Bronchial epithelial cell (primary cell): ENCODE results near the gene TSPAN32. TPM values are rescaled to one million over a fixed set of nuclear protein-coding genes. Genes with fewer than 3 reads are reported as not detected.

Source experiments
- DNase-seq: peaks from one replicate; pipeline ENCODE4 v3.0.0-alpha.2; 2010; ENCODE audit warnings: low read depth
- FAIRE-seq: peaks from 2 replicates; lab custom pipeline; 2011; peaks lifted over from hg19 to GRCh38; lab: Jason Lieb, UNC
- H3K27me3 ChIP-seq: 2 replicates; pipeline ENCODE4 v1.5.1; 2011; ENCODE audit warnings: low read length; ENCODE audit not compliant: control insufficient read depth, insufficient read depth
- H3K36me3 ChIP-seq: 2 replicates; pipeline ENCODE4 v1.5.1; 2011; ENCODE audit warnings: low read length; ENCODE audit not compliant: control insufficient read depth, insufficient read depth
- H3K4me3 ChIP-seq: 2 replicates; pipeline ENCODE4 v1.5.1; 2011; ENCODE audit warnings: mild to moderate bottlenecking, low read depth, low read length, control low read depth
- CTCF ChIP-seq: IDR thresholded peaks from 2 replicates; pipeline ENCODE4 v1.5.1; 2011; ENCODE audit warnings: mild to moderate bottlenecking, moderate library complexity, low read length, control low read depth, inconsistent platforms; ENCODE audit not compliant: insufficient read depth, severe bottlenecking
- total RNA-seq: library from RNA; depleted of rRNA; stranded (reverse); fragments of >200 nt; gene quantifications from 2 replicates; pipeline ENCODE4 v1.2.1, GENCODE V29; 2014

Gene TSPAN32
- total RNA-seq, 1 donor from 2014 or later = not detected

GRCh38 chr11:2304506-2305139 lies 2.8 kb downstream of the TSPAN32 start:
- FAIRE-seq (no peak), DNase-seq (no peak)
- Histone ChIP-seq H3K27me3 (no peaks in the 10 kb centered on the region), H3K4me3 (no peak overlapping the region), H3K36me3 (no peaks in the 10 kb centered on the region)
- TF ChIP-seq CTCF = no peak

GRCh38 chr11:2305140-2305778 lies 3.4 kb downstream of the TSPAN32 start:
- no peaks in the 10 kb centered on the region for H3K27me3 ChIP-seq
- peak; percentile 98 for TF ChIP-seq CTCF
- H3K4me3 ChIP-seq = no peak overlapping the region
- DNase-seq = peak; percentile 30
- FAIRE-seq = no peak
- no peaks in the 10 kb centered on the region for H3K36me3 ChIP-seq

- DNase-seq = no peak
Measured at GRCh38 chr11:2305788-2306451, 4.1 kb downstream of the TSPAN32 start.

GRCh38 chr11:2306452-2306823 lies 4.6 kb downstream of the TSPAN32 start:
- no peak overlapping the region for H3K4me3 ChIP-seq
- H3K36me3 ChIP-seq = no peaks in the 10 kb centered on the region
- no peak for DNase-seq
- no peak for TF ChIP-seq CTCF
- H3K27me3 ChIP-seq = no peaks in the 10 kb centered on the region
- no peak for FAIRE-seq

More at GRCh38 chr11:2305788-2306451, 4.1 kb downstream of the TSPAN32 start:
- Histone ChIP-seq H3K27me3 (no peaks in the 10 kb centered on the region), H3K4me3 (no peak overlapping the region), H3K36me3 (no peaks in the 10 kb centered on the region)
- TF ChIP-seq CTCF = no peak
- FAIRE-seq = peak; percentile 92

GRCh38 chr11:2306877-2307500 lies 5.2 kb downstream of the TSPAN32 start:
- Histone ChIP-seq H3K4me3 (no peak overlapping the region), H3K36me3 (no peaks in the 10 kb centered on the region), H3K27me3 (no peaks in the 10 kb centered on the region)
- FAIRE-seq = no peak
- no peak for DNase-seq
- TF ChIP-seq CTCF = no peak
